A673 (cell line): Measurements from ENCODE around the gene TMED6. TPM values are rescaled to one million over a fixed set of nuclear protein-coding genes. Genes with fewer than 3 reads are reported as not detected.

ENCODE experiments used
- BruUV-seq: library from RNA; stranded (reverse); fragments of 400-500 nt; replicated peaks from 2 replicates; lab custom pipeline; 2021; lab: Mats Ljungman, UMichigan
- CTCF ChIA-PET: fragments of 300-600 bp; sonication (Branson Sonifier 250); formaldehyde crosslinking; loops from one replicate; lab custom pipeline; 2022; ENCODE audit warnings: antibody characterized with exemption; lab: Charles Lee
- POLR2A ChIA-PET: fragments of 300-600 bp; sonication (Branson Sonifier 250); formaldehyde crosslinking; loops from one replicate; lab custom pipeline; 2022; ENCODE audit warnings: antibody characterized with exemption; ENCODE audit not compliant: low non-redundant PET; lab: Charles Lee
- DNase-seq: peaks from one replicate; pipeline ENCODE4 v3.0.0-alpha.2; 2015; ENCODE audit warnings: low spot score
- H3K27ac ChIP-seq: fragments of 200-600 bp; sonication (generic); 2 replicates; pipeline ENCODE4 v1.5.1; 2016; ENCODE audit warnings: mixed run types, low read depth, mild to moderate bottlenecking, mixed read lengths, antibody characterized with exemption, low read length; ENCODE audit not compliant: poor library complexity, severe bottlenecking
- H3K27me3 ChIP-seq: fragments of 200-600 bp; sonication (generic); replicated peaks from 2 replicates; pipeline ENCODE4 v1.6.1; 2017; ENCODE audit warnings: mixed run types, low read depth, mild to moderate bottlenecking, mixed read lengths, antibody characterized with exemption, low read length; ENCODE audit not compliant: insufficient read depth, poor library complexity
- H3K36me3 ChIP-seq: fragments of 200-600 bp; sonication (generic); 2 replicates; pipeline ENCODE4 v1.6.1; 2016; ENCODE audit warnings: mixed run types, mild to moderate bottlenecking, mixed read lengths, antibody characterized with exemption, low read length; ENCODE audit not compliant: insufficient read depth, poor library complexity, severe bottlenecking
- H3K4me1 ChIP-seq: fragments of 200-600 bp; sonication (generic); 2 replicates; pipeline ENCODE4 v1.6.1; 2017; ENCODE audit warnings: mixed run types, mild to moderate bottlenecking, mixed read lengths, antibody characterized with exemption, low read length; ENCODE audit not compliant: insufficient read depth, poor library complexity, severe bottlenecking
- H3K4me3 ChIP-seq: fragments of 200-600 bp; sonication (generic); 2 replicates; pipeline ENCODE4 v1.5.1; 2016; ENCODE audit warnings: low read depth, mixed run types, mild to moderate bottlenecking, mixed read lengths, low read length; ENCODE audit not compliant: poor library complexity, severe bottlenecking
- H3K9me3 ChIP-seq: fragments of 200-600 bp; sonication (generic); 2 replicates; pipeline ENCODE4 v1.6.1; 2016; ENCODE audit warnings: mixed run types, low read depth, mild to moderate bottlenecking, mixed read lengths, antibody characterized with exemption, low read length; ENCODE audit not compliant: poor library complexity, severe bottlenecking
- EZH2 ChIP-seq: fragments of 200-600 bp; sonication (generic); IDR thresholded peaks from 2 replicates; pipeline ENCODE4 v1.6.1; 2017; ENCODE audit warnings: borderline replicate concordance, low read depth, mild to moderate bottlenecking, mixed read lengths, antibody characterized with exemption, low read length; ENCODE audit not compliant: poor library complexity, severe bottlenecking
- intact Hi-C: fragments of 100-400 bp; cut with micrococcal nuclease; formaldehyde crosslinking; loops from one replicate; pipeline ENCODE4 v1.10.0; 2022; ENCODE audit not compliant: unreplicated experiment
- total RNA-seq: library from RNA; stranded (reverse); gene quantifications from 2 replicates; pipeline ENCODE4 v1.2.3, GENCODE V29; 2021
- TF ChIP-seq, protein P1 (sequence below): fragments of 300-800, 200-600 bp; sonication (generic); conservative IDR thresholded peaks from 2 replicates; pipeline ENCODE4 v1.5.1; 2017; ENCODE audit warnings: low read depth, mild to moderate bottlenecking, antibody characterized with exemption, low read length, moderate library complexity, mixed read lengths

TMED6 gene
- total RNA-seq, 1 experiment from 2014 or later, result 1.8 TPM

DNA sequence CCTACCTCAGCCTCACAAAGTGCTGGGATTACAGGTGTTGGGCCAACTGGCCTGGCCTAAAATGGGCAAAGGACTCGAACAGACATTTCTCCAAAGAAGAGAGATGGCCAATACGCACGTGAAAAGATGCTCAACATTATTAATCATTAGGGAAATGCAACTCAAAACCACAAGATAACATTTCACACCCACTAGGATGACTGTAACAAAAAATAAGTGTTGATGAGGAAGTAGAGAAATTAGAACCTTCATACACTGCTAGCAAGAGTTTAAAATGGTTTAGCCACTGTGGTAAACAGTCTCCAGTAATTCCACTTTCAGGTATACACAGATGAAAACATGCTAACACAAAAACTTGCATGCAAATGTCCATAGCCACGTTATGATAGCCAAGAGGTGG lies 5.7 kb downstream of the TMED6 start:
- Histone ChIP-seq H3K27me3 (no peaks in the 10 kb centered on the region), H3K4me3 (no peak overlapping the region), H3K9me3 (no peaks in the 10 kb centered on the region), H3K4me1 (peaks cover 1% of the 10 kb centered on the region), H3K27ac (no peak overlapping the region), H3K36me3 (peaks cover 34% of the 10 kb centered on the region)
- no peak for DNase-seq
- ChIA-PET POLR2A (no interaction called here), CTCF (no interaction called here)
- no TSS peak for BruUV-seq
- TF ChIP-seq EZH2, result no peak
- TF ChIP-seq, protein P1, sequence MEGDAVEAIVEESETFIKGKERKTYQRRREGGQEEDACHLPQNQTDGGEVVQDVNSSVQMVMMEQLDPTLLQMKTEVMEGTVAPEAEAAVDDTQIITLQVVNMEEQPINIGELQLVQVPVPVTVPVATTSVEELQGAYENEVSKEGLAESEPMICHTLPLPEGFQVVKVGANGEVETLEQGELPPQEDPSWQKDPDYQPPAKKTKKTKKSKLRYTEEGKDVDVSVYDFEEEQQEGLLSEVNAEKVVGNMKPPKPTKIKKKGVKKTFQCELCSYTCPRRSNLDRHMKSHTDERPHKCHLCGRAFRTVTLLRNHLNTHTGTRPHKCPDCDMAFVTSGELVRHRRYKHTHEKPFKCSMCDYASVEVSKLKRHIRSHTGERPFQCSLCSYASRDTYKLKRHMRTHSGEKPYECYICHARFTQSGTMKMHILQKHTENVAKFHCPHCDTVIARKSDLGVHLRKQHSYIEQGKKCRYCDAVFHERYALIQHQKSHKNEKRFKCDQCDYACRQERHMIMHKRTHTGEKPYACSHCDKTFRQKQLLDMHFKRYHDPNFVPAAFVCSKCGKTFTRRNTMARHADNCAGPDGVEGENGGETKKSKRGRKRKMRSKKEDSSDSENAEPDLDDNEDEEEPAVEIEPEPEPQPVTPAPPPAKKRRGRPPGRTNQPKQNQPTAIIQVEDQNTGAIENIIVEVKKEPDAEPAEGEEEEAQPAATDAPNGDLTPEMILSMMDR, result no peak
- intact Hi-C loops, result no loop called here

DNA sequence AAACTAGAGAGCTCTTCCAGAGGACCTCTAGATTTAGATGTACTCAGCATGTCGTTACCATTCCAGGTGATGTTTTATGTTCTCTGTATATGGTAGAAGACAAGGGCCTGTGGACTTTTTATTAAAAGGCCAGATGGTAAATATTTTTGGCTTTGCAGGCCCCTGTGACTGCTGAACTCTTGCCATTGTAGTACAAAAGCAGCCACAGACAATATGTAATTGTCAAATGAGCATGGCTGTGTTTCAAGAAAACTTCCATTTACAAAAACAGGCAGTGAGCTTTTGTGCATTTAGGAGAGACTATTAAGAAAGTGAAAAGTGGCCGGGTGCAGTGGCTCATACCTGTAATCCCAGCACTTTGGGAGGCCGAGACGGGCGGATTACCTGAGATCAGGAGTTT lies 7.4 kb downstream of the TMED6 start:
- intact Hi-C loops, result no loop called here
- DNase-seq, result no peak
- POLR2A ChIA-PET, result no interaction called here
- no TSS peak for BruUV-seq
- CTCF ChIA-PET, result no interaction called here
- Histone ChIP-seq H3K9me3 (no peaks in the 10 kb centered on the region), H3K27me3 (no peaks in the 10 kb centered on the region), H3K4me1 (peaks cover 5% of the 10 kb centered on the region), H3K4me3 (no peak overlapping the region), H3K27ac (no peak overlapping the region), H3K36me3 (peaks cover 37% of the 10 kb centered on the region)
- TF ChIP-seq, protein P1, result no peak
- TF ChIP-seq EZH2, result no peak

DNA sequence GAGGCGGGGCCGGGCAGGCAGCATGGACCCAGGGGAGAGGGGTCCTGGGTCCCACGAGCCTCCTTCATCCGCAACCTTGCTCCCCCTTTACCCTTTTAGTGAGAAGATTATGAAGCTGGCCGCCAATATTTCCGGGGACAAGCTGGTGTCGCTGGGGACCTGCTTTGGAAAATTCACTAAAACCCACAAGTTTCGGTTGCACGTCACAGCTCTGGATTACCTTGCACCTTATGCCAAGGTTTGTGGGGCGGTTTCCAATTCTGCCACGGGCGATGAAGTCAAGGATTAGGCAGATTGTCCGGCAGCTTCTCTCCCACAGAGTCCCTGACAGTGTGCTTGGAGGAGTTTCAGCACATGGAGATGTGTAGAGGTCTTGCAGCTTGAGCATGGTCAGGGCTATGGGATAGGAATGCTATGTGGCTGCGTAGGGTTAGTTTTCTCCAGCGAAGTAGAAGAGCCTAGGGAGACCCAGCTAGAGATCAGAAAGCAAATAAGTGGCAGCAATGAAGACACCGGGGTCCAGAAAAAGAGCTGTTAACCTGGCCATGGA lies 11.4 kb downstream of the TMED6 start:
- Histone ChIP-seq H3K4me1 (peaks cover 5% of the 10 kb centered on the region), H3K27me3 (no peaks in the 10 kb centered on the region), H3K27ac (peak overlapping the region; percentile 89), H3K9me3 (no peaks in the 10 kb centered on the region), H3K36me3 (peaks cover 52% of the 10 kb centered on the region), H3K4me3 (peak overlapping the region; percentile 91)
- no peak for DNase-seq
- ChIA-PET POLR2A (no interaction called here), CTCF (no interaction called here)
- intact Hi-C loops, result no loop called here
- BruUV-seq, result TSS peak; percentile 71
- TF ChIP-seq, protein P1, result no peak
- no peak for TF ChIP-seq EZH2
